ENCODE measurements around the gene FTSJ1. TPM values are rescaled to one million over a fixed set of nuclear protein-coding genes. Genes with fewer than 3 reads are reported as not detected.

Gene FTSJ1
- total and polyA plus RNA-seq, 4 donors, result 13.3 to 21.8 (median 17.0) TPM

- TF ChIP-seq, protein P1, sequence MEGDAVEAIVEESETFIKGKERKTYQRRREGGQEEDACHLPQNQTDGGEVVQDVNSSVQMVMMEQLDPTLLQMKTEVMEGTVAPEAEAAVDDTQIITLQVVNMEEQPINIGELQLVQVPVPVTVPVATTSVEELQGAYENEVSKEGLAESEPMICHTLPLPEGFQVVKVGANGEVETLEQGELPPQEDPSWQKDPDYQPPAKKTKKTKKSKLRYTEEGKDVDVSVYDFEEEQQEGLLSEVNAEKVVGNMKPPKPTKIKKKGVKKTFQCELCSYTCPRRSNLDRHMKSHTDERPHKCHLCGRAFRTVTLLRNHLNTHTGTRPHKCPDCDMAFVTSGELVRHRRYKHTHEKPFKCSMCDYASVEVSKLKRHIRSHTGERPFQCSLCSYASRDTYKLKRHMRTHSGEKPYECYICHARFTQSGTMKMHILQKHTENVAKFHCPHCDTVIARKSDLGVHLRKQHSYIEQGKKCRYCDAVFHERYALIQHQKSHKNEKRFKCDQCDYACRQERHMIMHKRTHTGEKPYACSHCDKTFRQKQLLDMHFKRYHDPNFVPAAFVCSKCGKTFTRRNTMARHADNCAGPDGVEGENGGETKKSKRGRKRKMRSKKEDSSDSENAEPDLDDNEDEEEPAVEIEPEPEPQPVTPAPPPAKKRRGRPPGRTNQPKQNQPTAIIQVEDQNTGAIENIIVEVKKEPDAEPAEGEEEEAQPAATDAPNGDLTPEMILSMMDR (IDR thresholded peaks at IDR 0.05; ENCODE audit: low read depth, low read length, missing input control), result no peak
- TF ChIP-seq FOXA1 (IDR thresholded peaks at IDR 0.05) (no peak), HNF4A (conservative IDR thresholded peaks at IDR 0.05) (no peak), YY1 (IDR thresholded peaks at IDR 0.05) (no peak), EGR1 (IDR thresholded peaks at IDR 0.05; ENCODE audit: low read depth in 2 of 2) (no peak), JUND (IDR thresholded peaks at IDR 0.05) (no peak), RXRA (IDR thresholded peaks at IDR 0.05) (no peak)
Measured at GRCh38 chrX:48468247-48468671, 7.7 kb upstream of the FTSJ1 start (continued).

DNA sequence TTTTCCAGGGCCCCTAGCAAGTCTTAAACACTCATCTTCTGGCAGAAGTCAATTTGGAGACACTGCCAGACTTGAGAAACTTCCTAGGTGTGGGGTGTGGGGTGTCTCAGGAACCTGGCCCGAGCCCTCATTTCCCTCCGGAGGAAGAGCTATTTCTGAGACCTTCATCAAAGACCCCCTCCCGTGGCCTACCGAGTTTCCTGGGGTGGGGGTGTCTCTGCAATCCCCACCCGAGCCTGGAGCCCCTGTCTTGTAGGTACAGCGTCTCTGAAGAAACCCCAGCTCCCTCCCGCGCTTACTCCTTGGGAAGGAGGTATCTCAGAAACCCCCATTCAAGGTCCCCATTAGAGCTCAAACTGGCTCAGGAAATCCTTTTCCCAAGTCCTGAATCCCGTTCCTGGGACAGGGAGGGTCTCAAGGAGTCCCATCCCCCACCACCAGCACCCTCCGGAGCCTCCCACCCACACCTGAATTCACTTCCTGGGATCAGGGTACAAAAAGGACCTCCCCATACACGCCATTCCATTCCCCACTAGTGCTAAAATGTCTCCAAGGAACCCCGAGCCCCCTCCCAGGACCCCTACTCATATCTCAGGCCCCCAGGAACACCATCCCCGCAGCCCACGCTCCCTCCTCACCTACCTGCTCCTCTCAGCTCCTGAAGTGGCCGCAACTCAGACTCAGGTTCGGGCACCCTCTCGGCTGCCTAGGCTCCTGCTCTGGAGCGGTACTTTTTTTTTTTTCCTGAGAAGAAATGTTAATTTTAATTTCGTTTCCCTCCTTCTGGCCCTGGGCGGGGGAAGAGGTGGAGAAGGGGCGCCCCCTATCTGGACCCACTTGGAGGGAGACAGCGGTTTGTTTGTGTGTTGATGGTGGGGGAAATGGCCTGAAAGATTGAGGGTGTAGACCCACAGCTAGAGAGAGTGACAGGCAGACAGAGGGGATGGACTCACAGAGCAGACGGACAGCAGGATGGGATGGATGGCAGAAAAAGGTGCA, 7.0 kb upstream of the FTSJ1 start:
- 25% methylated on average over 23 of the region's 23 CpGs for WGBS
- H3K4me1 ChIP-seq (ENCODE audit: control insufficient read depth in 4 of 4, insufficient read depth in 4 of 4, low read length in 3 of 4), result no peaks in the 10 kb centered on the region
- DNase-seq (ENCODE audit: low spot score), result peak; percentile 56
- no peak overlapping the region for H3K9ac ChIP-seq (ENCODE audit: low read depth in 1 of 2, low read length in 2 of 2)
- H3K36me3 ChIP-seq (ENCODE audit: control insufficient read depth in 4 of 4, insufficient read depth in 3 of 4, low read depth in 1 of 4, low read length in 3 of 4), result no peaks in the 10 kb centered on the region
- H3K27ac ChIP-seq (ENCODE audit: low read depth in 1 of 2, low read length in 2 of 2), result no peak overlapping the region
- H3K4me3 ChIP-seq (ENCODE audit: low read depth in 1 of 3, low read length in 3 of 3), result peak overlapping the region in 1 of 3 donors; percentile 15
- no peaks in the 10 kb centered on the region for H3K9me3 ChIP-seq (ENCODE audit: control insufficient read depth in 4 of 4, low read length in 3 of 4)
- peaks cover 0 to 7% (median 0%) of the 10 kb centered on the region in 4 donors for H3K27me3 ChIP-seq (ENCODE audit: control insufficient read depth in 4 of 4, insufficient read depth in 4 of 4, low read length in 3 of 4)
- TF ChIP-seq HNF4A (conservative IDR thresholded peaks at IDR 0.05) (no peak), FOXA2 (IDR thresholded peaks at IDR 0.05) (no peak), TAF1 (conservative IDR thresholded peaks at IDR 0.05) (no peak), RXRA (IDR thresholded peaks at IDR 0.05) (no peak), JUND (IDR thresholded peaks at IDR 0.05) (no peak), ZBTB33 (IDR thresholded peaks at IDR 0.05) (no peak), SP1 (IDR thresholded peaks at IDR 0.05) (no peak), FOXA1 (IDR thresholded peaks at IDR 0.05) (no peak), MAX (IDR thresholded peaks at IDR 0.05) (no peak), REST (IDR thresholded peaks at IDR 0.05) (no peak), HNF4G (IDR thresholded peaks at IDR 0.05) (no peak), RAD21 (IDR thresholded peaks at IDR 0.05) (no peak), GABPA (IDR thresholded peaks at IDR 0.05 in 1 of 2, conservative IDR thresholded peaks at IDR 0.05 in 1 of 2) (no peak), NR2F2 (IDR thresholded peaks at IDR 0.05) (no peak)
- TF ChIP-seq, protein P1 (IDR thresholded peaks at IDR 0.05; ENCODE audit: low read depth, low read length, missing input control), result no peak

Data from liver (tissue), 9 donors.